Liver (tissue), 9 donors: ENCODE measurements around the gene ERC2. TPM values are rescaled to one million over a fixed set of nuclear protein-coding genes. Genes with fewer than 3 reads are reported as not detected.

Experiments used
- DNase-seq: peaks from one replicate; pipeline ENCODE4 v3.0.0-alpha.2; 2017; ENCODE audit warnings: low spot score
- H3K27ac ChIP-seq, 2 donors: one replicate each; pipeline ENCODE4 v1.7.0; 2013; ENCODE audit warnings: inconsistent platforms in 2 of 2, low read length in 2 of 2, control low read depth in 1 of 2, low read depth in 1 of 2, mild to moderate bottlenecking in 1 of 2
- H3K27me3 ChIP-seq, 4 donors: one replicate each; pipeline versions ENCODE4 v1.6.1 to v1.7.0; 2013; ENCODE audit warnings: low read length in 3 of 4, inconsistent platforms in 1 of 4, mild to moderate bottlenecking in 1 of 4, moderate library complexity in 1 of 4; ENCODE audit not compliant: control insufficient read depth in 4 of 4, insufficient read depth in 4 of 4
- H3K36me3 ChIP-seq, 4 donors: one replicate each; pipeline versions ENCODE4 v1.6.1 to v1.7.0; 2013; ENCODE audit warnings: low read length in 3 of 4, mild to moderate bottlenecking in 3 of 4, low read depth in 1 of 4, moderate library complexity in 1 of 4; ENCODE audit not compliant: control insufficient read depth in 4 of 4, insufficient read depth in 3 of 4
- H3K4me1 ChIP-seq, 4 donors: one replicate each; pipeline versions ENCODE4 v1.6.1 to v1.7.0; 2013; ENCODE audit warnings: low read length in 3 of 4, mild to moderate bottlenecking in 3 of 4, moderate library complexity in 1 of 4; ENCODE audit not compliant: control insufficient read depth in 4 of 4, insufficient read depth in 4 of 4
- H3K4me3 ChIP-seq, 3 donors: one replicate each; pipeline versions ENCODE4 v1.6.1 to v1.7.0; 2013; ENCODE audit warnings: low read length in 3 of 3, control low read depth in 1 of 3, low read depth in 1 of 3, mild to moderate bottlenecking in 1 of 3
- H3K9ac ChIP-seq, 2 donors: one replicate each; pipeline ENCODE4 v1.7.0; 2013; ENCODE audit warnings: low read length in 2 of 2, mild to moderate bottlenecking in 2 of 2, moderate library complexity in 2 of 2, control low read depth in 1 of 2, low read depth in 1 of 2
- H3K9me3 ChIP-seq, 4 donors: one replicate each; pipeline versions ENCODE4 v1.6.1 to v1.7.0; 2013; ENCODE audit warnings: low read length in 3 of 4; ENCODE audit not compliant: control insufficient read depth in 4 of 4
- ATF3 ChIP-seq: IDR thresholded peaks from 2 replicates; pipeline ENCODE4 v1.6.1; 2016; ENCODE audit warnings: antibody characterized with exemption
- CTCF ChIP-seq: fragments of 150-350 bp; IDR thresholded peaks from 2 replicates; pipeline ENCODE4 v1.5.1; 2017; ENCODE audit warnings: improper control_type of control experiment, low read depth, low read length; ENCODE audit not compliant: missing input control
- EGR1 ChIP-seq, 2 donors: IDR thresholded peaks; 2 replicates each; pipeline ENCODE4 v1.6.1; 2016 to 2018; ENCODE audit warnings: antibody characterized with exemption in 2 of 2, low read depth in 2 of 2
- FOXA1 ChIP-seq: IDR thresholded peaks from 2 replicates; pipeline ENCODE4 v1.6.1; 2016; ENCODE audit warnings: antibody characterized with exemption
- FOXA2 ChIP-seq: IDR thresholded peaks from 2 replicates; pipeline ENCODE4 v1.6.1; 2016; ENCODE audit warnings: antibody characterized with exemption
- GABPA ChIP-seq, 2 donors: IDR thresholded peaks in 1 of 2; conservative IDR thresholded peaks in 1 of 2; 2 replicates each; pipeline ENCODE4 v1.6.1; 2016; ENCODE audit warnings: antibody characterized with exemption in 2 of 2, mild to moderate bottlenecking in 1 of 2, moderate library complexity in 1 of 2
- HNF4A ChIP-seq, 2 donors: conservative IDR thresholded peaks; 2 replicates each; pipeline ENCODE4 v1.6.1; 2016; ENCODE audit warnings: antibody characterized with exemption in 2 of 2, mild to moderate bottlenecking in 2 of 2
- HNF4G ChIP-seq: IDR thresholded peaks from 2 replicates; pipeline ENCODE4 v1.6.1; 2016; ENCODE audit warnings: antibody characterized with exemption
- JUND ChIP-seq, 2 donors: IDR thresholded peaks; 2 replicates each; pipeline ENCODE4 v1.6.1; 2016; ENCODE audit warnings: antibody characterized with exemption in 2 of 2
- MAX ChIP-seq: IDR thresholded peaks from 2 replicates; pipeline ENCODE4 v1.6.1; 2016; ENCODE audit warnings: antibody characterized with exemption
- NR2F2 ChIP-seq: IDR thresholded peaks from 2 replicates; pipeline ENCODE4 v1.6.1; 2016; ENCODE audit warnings: antibody characterized with exemption
- RAD21 ChIP-seq, 2 donors: IDR thresholded peaks; 2 replicates each; pipeline ENCODE4 v1.6.1; 2016; ENCODE audit warnings: antibody characterized with exemption in 2 of 2, mild to moderate bottlenecking in 2 of 2
- REST ChIP-seq: IDR thresholded peaks from 2 replicates; pipeline ENCODE4 v1.6.1; 2016; ENCODE audit warnings: antibody characterized with exemption, mild to moderate bottlenecking
- RXRA ChIP-seq, 2 donors: IDR thresholded peaks; 2 replicates each; pipeline ENCODE4 v1.6.1; 2017 to 2018; ENCODE audit warnings: antibody characterized with exemption in 2 of 2, mild to moderate bottlenecking in 1 of 2
- SP1 ChIP-seq: IDR thresholded peaks from 2 replicates; pipeline ENCODE4 v1.6.1; 2018; ENCODE audit warnings: antibody characterized with exemption, mild to moderate bottlenecking
- TAF1 ChIP-seq: conservative IDR thresholded peaks from 2 replicates; pipeline ENCODE4 v1.6.1; 2016; ENCODE audit warnings: antibody characterized with exemption, mild to moderate bottlenecking
- YY1 ChIP-seq: IDR thresholded peaks from 2 replicates; pipeline ENCODE4 v1.6.1; 2016; ENCODE audit warnings: antibody characterized with exemption, mild to moderate bottlenecking
- ZBTB33 ChIP-seq: IDR thresholded peaks from 2 replicates; pipeline ENCODE4 v1.6.1; 2016; ENCODE audit warnings: antibody characterized with exemption
- WGBS: extraction: QIAGEN DNeasy Blood & Tissue Kit; methylation state at CpG from one replicate; pipeline ENCODE4 v1.1.7; 2013; 5-methylcytosine and 5-hydroxymethylcytosine counted together
- polyA plus RNA-seq, 2 donors: library from polyadenylated mRNA; stranded (reverse) in 1 of 2; unstranded in 1 of 2; fragments of 200-250 nt in 1 of 2; fragments of >200 nt in 1 of 2; fragmentation: Nextera tagmentation in 1 of 2; extraction: Ambion mirVana in 1 of 2; gene quantifications; one replicate each; pipeline versions ENCODE4 v1.2.1 to v1.2.3, GENCODE V29; 2013 to 2015
- total RNA-seq, 2 donors: library from RNA; depleted of rRNA; stranded (reverse); fragments of >200 nt; gene quantifications; one replicate each; pipeline ENCODE4 v1.2.3, GENCODE V29; 2014
- donor health status: healthy.
- donor health status: healthy.
- donor health status: healthy.
- donor health status: healthy.
- donor health status: healthy.

The ERC2 gene
- total and polyA plus RNA-seq, 4 donors = 0.14 to 0.25 TPM; not detected in 2

- no peak for TF ChIP-seq RAD21 (IDR thresholded peaks at IDR 0.05)
- TF ChIP-seq REST = no peak
- no peak for TF ChIP-seq CTCF
- TF ChIP-seq RXRA (IDR thresholded peaks at IDR 0.05) = no peak
- no peak for TF ChIP-seq FOXA2
- no peak for TF ChIP-seq GABPA (IDR thresholded peaks at IDR 0.05 in 1 of 2, conservative IDR thresholded peaks at IDR 0.05 in 1 of 2)
- no peak for TF ChIP-seq MAX
- TF ChIP-seq SP1 = no peak
- TF ChIP-seq HNF4A (conservative IDR thresholded peaks at IDR 0.05) = no peak
- TF ChIP-seq JUND (IDR thresholded peaks at IDR 0.05) = no peak
- TF ChIP-seq ATF3 = no peak
- TF ChIP-seq ZBTB33 = no peak
- TF ChIP-seq HNF4G = no peak
- TF ChIP-seq EGR1 (IDR thresholded peaks at IDR 0.05; ENCODE audit: low read depth in 2 of 2) = no peak
- TF ChIP-seq NR2F2 = no peak
- TF ChIP-seq TAF1 = no peak
- no peak for TF ChIP-seq YY1
- TF ChIP-seq FOXA1 = no peak
- Histone ChIP-seq H3K4me1 (no peaks in the 10 kb centered on the region), H3K4me3 (no peak overlapping the region), H3K27me3 (peaks cover 0 to 9% (median 0%) of the 10 kb centered on the region in 4 donors), H3K36me3 (no peaks in the 10 kb centered on the region), H3K27ac (no peak overlapping the region), H3K9ac (no peak overlapping the region), H3K9me3 (no peaks in the 10 kb centered on the region)
- 85% methylated on average over 5 of the region's 5 CpGs for WGBS
- no peak for DNase-seq
Measured at GRCh38 chr3:55947406-55947805, 520.9 kb downstream of the ERC2 start.
